ENCODE data around the gene BACH2.
A peak's percentile ranks its signal among the peaks of the same experiment; 100 is the strongest.

BACH2 gene

DNA sequence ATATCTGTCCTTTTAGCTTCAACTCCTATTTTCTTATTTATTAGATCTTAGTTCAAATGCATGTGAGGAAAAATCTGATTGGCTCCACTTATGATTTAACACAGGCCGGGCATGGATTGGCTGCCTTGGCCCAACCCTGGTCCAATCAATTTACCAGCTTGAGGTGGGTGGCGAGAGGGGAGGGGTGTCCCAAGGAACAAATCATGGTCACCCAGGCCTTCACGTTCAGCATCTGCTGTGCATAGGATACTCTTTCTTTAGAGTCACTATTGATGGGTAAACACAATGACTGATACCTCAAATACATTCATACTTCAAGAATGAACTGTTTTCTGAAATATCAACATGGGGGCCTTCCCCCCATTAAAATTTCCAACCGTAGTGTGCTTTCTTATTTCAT lies 14.9 kb upstream of the BACH2 start:
- no peak overlapping the region for H2BK12ac ChIP-seq (ENCODE audit: low read length)
- no peak overlapping the region for H3K18ac ChIP-seq (ENCODE audit: low read length)
- no peak overlapping the region for H3K4ac ChIP-seq (ENCODE audit: low read length)
- no peaks in the 10 kb centered on the region for H3K9me3 ChIP-seq (replicated peaks in 1 of 2; ENCODE audit: control insufficient read depth in 2 of 2, insufficient read depth in 1 of 2, low read depth in 1 of 2, low read length in 2 of 2)
- no peak overlapping the region for H2BK15ac ChIP-seq (ENCODE audit: low read length)
- no peak overlapping the region for H3K27ac ChIP-seq (replicated peaks; ENCODE audit: low read length)
- no peak overlapping the region for H3K4me2 ChIP-seq (ENCODE audit: insufficient read depth, low read length, poor library complexity, severe bottlenecking)
- no peak overlapping the region for H4K91ac ChIP-seq (ENCODE audit: low read depth, low read length, poor library complexity)
- no peaks in the 10 kb centered on the region for H3K36me3 ChIP-seq (replicated peaks in 1 of 2; ENCODE audit: control insufficient read depth in 2 of 2, insufficient read depth in 2 of 2, low read length in 2 of 2)
- no peak overlapping the region for H2AFZ ChIP-seq (ENCODE audit: low read length)
- peaks cover 0 to 28% (median 0%) of the 10 kb centered on the region in 3 experiments for H3K27me3 ChIP-seq (ENCODE audit: control insufficient read depth in 3 of 3, insufficient read depth in 3 of 3, low read depth in 1 of 3, low read length in 3 of 3)
- H3K14ac ChIP-seq (ENCODE audit: low read length): no peak overlapping the region
- H4K8ac ChIP-seq (ENCODE audit: low read depth, low read length): no peak overlapping the region
- no peak for DNase-seq (ENCODE audit: low spot score)
- no CpG with 5 or more reads among the region's 4 CpGs for WGBS, 2 donors (ENCODE audit: extremely low coverage in 2 of 2, insufficient read length in 2 of 2, insufficient replicate concordance in 1 of 2)
- no peaks in the 10 kb centered on the region for H3K4me1 ChIP-seq (ENCODE audit: control insufficient read depth in 2 of 2, insufficient read depth in 1 of 2, low read depth in 1 of 2, low read length in 2 of 2)
- H2AK5ac ChIP-seq (ENCODE audit: low read depth, low read length): no peak overlapping the region
- no peak overlapping the region for H3K4me3 ChIP-seq (ENCODE audit: low read length in 2 of 2)
- no peak overlapping the region for H2BK120ac ChIP-seq (ENCODE audit: low read depth, low read length)
- no peak overlapping the region for H3K9ac ChIP-seq (ENCODE audit: low read depth, low read length, poor library complexity)
- H3K23ac ChIP-seq (ENCODE audit: low read depth, low read length, poor library complexity): no peak overlapping the region
- no peaks in the 10 kb centered on the region for H3K79me1 ChIP-seq (ENCODE audit: low read depth, low read length)
- no peak overlapping the region for H2BK5ac ChIP-seq (ENCODE audit: low read length)

DNA sequence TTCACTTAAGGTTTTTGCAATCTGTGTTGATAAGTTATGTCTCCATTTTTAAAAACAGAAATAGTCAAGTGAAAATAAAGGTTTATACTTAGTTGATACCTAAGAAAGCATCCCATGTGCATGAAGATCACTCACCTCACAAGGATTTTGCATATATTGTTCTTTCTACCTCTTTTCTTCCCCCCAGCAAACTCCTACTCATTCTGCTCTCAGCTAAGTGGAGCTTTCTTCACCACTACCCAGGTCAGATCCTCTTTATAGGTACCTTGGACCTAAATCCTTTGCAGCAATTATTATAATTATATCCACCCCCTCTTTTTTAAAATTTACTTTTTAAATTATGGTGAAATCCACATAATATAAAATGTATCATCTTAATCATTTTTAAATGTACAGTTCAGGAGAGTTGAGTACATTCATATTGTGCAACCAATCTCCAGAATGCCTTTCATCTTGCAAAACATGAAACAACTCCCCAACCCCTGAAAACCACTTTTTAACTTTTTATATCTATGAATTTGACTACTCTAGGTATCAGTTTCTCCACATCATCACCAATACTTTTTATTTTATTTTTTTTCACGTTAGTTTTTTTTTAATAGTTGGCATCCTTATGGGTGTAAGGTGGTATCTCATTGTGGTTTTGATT lies 9.3 kb upstream of the BACH2 start:
- no peak overlapping the region for H3K27ac ChIP-seq (replicated peaks; ENCODE audit: low read length)
- peaks cover 0 to 45% (median 0%) of the 10 kb centered on the region in 3 experiments for H3K27me3 ChIP-seq (ENCODE audit: control insufficient read depth in 3 of 3, insufficient read depth in 3 of 3, low read depth in 1 of 3, low read length in 3 of 3)
- peaks cover 0 to 2% of the 10 kb centered on the region in 2 donors for H3K4me1 ChIP-seq (ENCODE audit: control insufficient read depth in 2 of 2, insufficient read depth in 1 of 2, low read depth in 1 of 2, low read length in 2 of 2)
- no peak overlapping the region for H3K14ac ChIP-seq (ENCODE audit: low read length)
- H3K9ac ChIP-seq (ENCODE audit: low read depth, low read length, poor library complexity): no peak overlapping the region
- no peak overlapping the region for H3K4ac ChIP-seq (ENCODE audit: low read length)
- no peak overlapping the region for H2BK12ac ChIP-seq (ENCODE audit: low read length)
- H3K79me1 ChIP-seq (ENCODE audit: low read depth, low read length): no peaks in the 10 kb centered on the region
- DNase-seq (ENCODE audit: low spot score): no peak
- H3K9me3 ChIP-seq (replicated peaks in 1 of 2; ENCODE audit: control insufficient read depth in 2 of 2, insufficient read depth in 1 of 2, low read depth in 1 of 2, low read length in 2 of 2): no peaks in the 10 kb centered on the region
- no peak overlapping the region for H2BK15ac ChIP-seq (ENCODE audit: low read length)
- no peak overlapping the region for H4K91ac ChIP-seq (ENCODE audit: low read depth, low read length, poor library complexity)
- H3K18ac ChIP-seq (ENCODE audit: low read length): no peak overlapping the region
- no peak overlapping the region for H3K4me2 ChIP-seq (ENCODE audit: insufficient read depth, low read length, poor library complexity, severe bottlenecking)
- H3K4me3 ChIP-seq (ENCODE audit: low read length in 2 of 2): no peak overlapping the region
- no CpG with 5 or more reads among the region's 1 CpG for WGBS, 2 donors (ENCODE audit: extremely low coverage in 2 of 2, insufficient read length in 2 of 2, insufficient replicate concordance in 1 of 2)
- H3K23ac ChIP-seq (ENCODE audit: low read depth, low read length, poor library complexity): no peak overlapping the region
- H2AK5ac ChIP-seq (ENCODE audit: low read depth, low read length): no peak overlapping the region
- H2BK120ac ChIP-seq (ENCODE audit: low read depth, low read length): no peak overlapping the region
- H2BK5ac ChIP-seq (ENCODE audit: low read length): no peak overlapping the region
- H4K8ac ChIP-seq (ENCODE audit: low read depth, low read length): no peak overlapping the region
- no peaks in the 10 kb centered on the region for H3K36me3 ChIP-seq (replicated peaks in 1 of 2; ENCODE audit: control insufficient read depth in 2 of 2, insufficient read depth in 2 of 2, low read length in 2 of 2)
- no peak overlapping the region for H2AFZ ChIP-seq (ENCODE audit: low read length)

- Histone ChIP-seq H3K14ac (ENCODE audit: low read length) (no peak overlapping the region), H3K4me1 (ENCODE audit: control insufficient read depth in 2 of 2, insufficient read depth in 1 of 2, low read depth in 1 of 2, low read length in 2 of 2) (peaks cover 0 to 2% of the 10 kb centered on the region in 2 donors), H2BK120ac (ENCODE audit: low read depth, low read length) (no peak overlapping the region), H2BK15ac (ENCODE audit: low read length) (no peak overlapping the region), H3K18ac (ENCODE audit: low read length) (peak overlapping the region; percentile 41), H3K4me3 (ENCODE audit: low read length in 2 of 2) (no peak overlapping the region), H2AFZ (ENCODE audit: low read length) (no peak overlapping the region), H2BK5ac (ENCODE audit: low read length) (no peak overlapping the region), H3K9me3 (replicated peaks in 1 of 2; ENCODE audit: control insufficient read depth in 2 of 2, insufficient read depth in 1 of 2, low read depth in 1 of 2, low read length in 2 of 2) (no peaks in the 10 kb centered on the region), H3K79me1 (ENCODE audit: low read depth, low read length) (no peaks in the 10 kb centered on the region), H3K9ac (ENCODE audit: low read depth, low read length, poor library complexity) (no peak overlapping the region), H3K36me3 (replicated peaks in 1 of 2; ENCODE audit: control insufficient read depth in 2 of 2, insufficient read depth in 2 of 2, low read length in 2 of 2) (no peaks in the 10 kb centered on the region), H3K4me2 (ENCODE audit: insufficient read depth, low read length, poor library complexity, severe bottlenecking) (no peak overlapping the region), H2AK5ac (ENCODE audit: low read depth, low read length) (no peak overlapping the region), H4K91ac (ENCODE audit: low read depth, low read length, poor library complexity) (no peak overlapping the region), H4K8ac (ENCODE audit: low read depth, low read length) (no peak overlapping the region), H3K27ac (replicated peaks; ENCODE audit: low read length) (no peak overlapping the region), H3K27me3 (ENCODE audit: control insufficient read depth in 3 of 3, insufficient read depth in 3 of 3, low read depth in 1 of 3, low read length in 3 of 3) (peaks cover 0 to 44% (median 0%) of the 10 kb centered on the region in 3 experiments), H3K4ac (ENCODE audit: low read length) (no peak overlapping the region), H2BK12ac (ENCODE audit: low read length) (no peak overlapping the region), H3K23ac (ENCODE audit: low read depth, low read length, poor library complexity) (no peak overlapping the region)
- DNase-seq (ENCODE audit: low spot score): no peak
- no CpG with 5 or more reads among the region's 5 CpGs for WGBS, 2 donors (ENCODE audit: extremely low coverage in 2 of 2, insufficient read length in 2 of 2, insufficient replicate concordance in 1 of 2)
Observed at GRCh38 chr6:90304308-90304707, 7.7 kb upstream of the BACH2 start.

DNA sequence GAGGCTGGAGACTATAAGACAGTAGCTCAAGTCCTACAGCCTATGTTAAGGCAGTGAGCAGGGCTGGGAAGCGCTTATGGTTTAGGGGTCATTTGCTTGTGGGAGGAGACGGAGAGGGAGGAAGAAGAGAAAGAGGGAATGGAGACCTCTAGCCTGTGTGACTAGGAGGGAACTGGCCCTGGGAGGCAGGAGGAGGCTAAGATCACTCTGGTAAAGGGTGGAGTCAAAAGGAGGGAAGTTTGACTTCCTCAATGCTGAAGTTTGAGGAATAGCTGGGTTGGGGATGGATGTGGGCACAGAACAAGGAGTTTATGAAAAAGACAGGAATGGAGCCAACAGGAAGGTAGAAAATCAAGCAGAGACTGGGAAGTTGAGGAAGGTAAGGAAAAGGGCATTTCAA lies 6.4 kb upstream of the BACH2 start:
- DNase-seq (ENCODE audit: low spot score): no peak
- no peak overlapping the region for H2BK120ac ChIP-seq (ENCODE audit: low read depth, low read length)
- WGBS, 2 donors (ENCODE audit: extremely low coverage in 2 of 2, insufficient read length in 2 of 2, insufficient replicate concordance in 1 of 2): no CpG with 5 or more reads among the region's 2 CpGs
- H2BK15ac ChIP-seq (ENCODE audit: low read length): no peak overlapping the region
- no peak overlapping the region for H3K18ac ChIP-seq (ENCODE audit: low read length)
- H3K36me3 ChIP-seq (replicated peaks in 1 of 2; ENCODE audit: control insufficient read depth in 2 of 2, insufficient read depth in 2 of 2, low read length in 2 of 2): no peaks in the 10 kb centered on the region
- H3K4ac ChIP-seq (ENCODE audit: low read length): no peak overlapping the region
- no peak overlapping the region for H2BK12ac ChIP-seq (ENCODE audit: low read length)
- no peaks in the 10 kb centered on the region for H3K9me3 ChIP-seq (replicated peaks in 1 of 2; ENCODE audit: control insufficient read depth in 2 of 2, insufficient read depth in 1 of 2, low read depth in 1 of 2, low read length in 2 of 2)
- H3K9ac ChIP-seq (ENCODE audit: low read depth, low read length, poor library complexity): no peak overlapping the region
- no peak overlapping the region for H3K14ac ChIP-seq (ENCODE audit: low read length)
- no peak overlapping the region for H2AFZ ChIP-seq (ENCODE audit: low read length)
- no peaks in the 10 kb centered on the region for H3K79me1 ChIP-seq (ENCODE audit: low read depth, low read length)
- H3K4me1 ChIP-seq (ENCODE audit: control insufficient read depth in 2 of 2, insufficient read depth in 1 of 2, low read depth in 1 of 2, low read length in 2 of 2): peaks cover under 1 to 6% of the 10 kb centered on the region in 2 donors
- H3K4me2 ChIP-seq (ENCODE audit: insufficient read depth, low read length, poor library complexity, severe bottlenecking): no peak overlapping the region
- no peak overlapping the region for H4K8ac ChIP-seq (ENCODE audit: low read depth, low read length)
- H3K23ac ChIP-seq (ENCODE audit: low read depth, low read length, poor library complexity): no peak overlapping the region
- H4K91ac ChIP-seq (ENCODE audit: low read depth, low read length, poor library complexity): no peak overlapping the region
- H3K27me3 ChIP-seq (ENCODE audit: control insufficient read depth in 3 of 3, insufficient read depth in 3 of 3, low read depth in 1 of 3, low read length in 3 of 3): peaks cover 0 to 45% (median 0%) of the 10 kb centered on the region in 3 experiments
- no peak overlapping the region for H2BK5ac ChIP-seq (ENCODE audit: low read length)
- H3K4me3 ChIP-seq (ENCODE audit: low read length in 2 of 2): no peak overlapping the region
- H3K27ac ChIP-seq (replicated peaks; ENCODE audit: low read length): no peak overlapping the region
- no peak overlapping the region for H2AK5ac ChIP-seq (ENCODE audit: low read depth, low read length)
